Panc1 (cell line): ENCODE measurements around the gene NDUFV2.

Source experiments
- POLR2AphosphoS5 ChIP-seq: IDR thresholded peaks from 2 replicates; pipeline ENCODE4 v1.6.1; 2012; ENCODE audit warnings: mild to moderate bottlenecking, low read depth, low read length, moderate library complexity
- SIN3A ChIP-seq: IDR thresholded peaks from 2 replicates; pipeline ENCODE4 v1.6.1; 2012; ENCODE audit warnings: low read depth, mild to moderate bottlenecking, low read length, moderate library complexity, borderline replicate concordance; ENCODE audit not compliant: insufficient read depth
- TF ChIP-seq, protein P1 (sequence below): fragments of 450-650 bp; IDR thresholded peaks from 2 replicates; pipeline ENCODE4 v1.5.1; 2017; ENCODE audit warnings: mild to moderate bottlenecking

DNA sequence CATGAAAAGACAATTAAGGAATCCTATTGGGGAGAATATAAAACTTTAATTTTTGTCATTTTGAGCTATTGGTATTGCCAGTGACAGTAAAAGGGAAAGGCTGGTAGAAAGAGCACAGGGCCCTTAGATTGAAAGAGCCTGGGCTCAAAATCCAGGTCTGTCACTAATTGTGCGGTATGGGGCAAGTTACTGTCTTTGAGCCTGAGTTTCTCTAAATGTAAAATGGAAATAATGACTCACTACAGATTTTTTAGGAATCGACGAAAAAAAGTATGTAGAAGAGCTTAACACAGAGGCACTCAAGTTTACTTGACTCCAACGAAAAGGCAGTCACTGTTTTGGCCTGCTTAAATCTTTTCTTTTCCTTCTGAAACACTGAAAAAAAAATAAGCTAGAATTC is 7.0 kb downstream of the NDUFV2 start:
- TF ChIP-seq, protein P1, sequence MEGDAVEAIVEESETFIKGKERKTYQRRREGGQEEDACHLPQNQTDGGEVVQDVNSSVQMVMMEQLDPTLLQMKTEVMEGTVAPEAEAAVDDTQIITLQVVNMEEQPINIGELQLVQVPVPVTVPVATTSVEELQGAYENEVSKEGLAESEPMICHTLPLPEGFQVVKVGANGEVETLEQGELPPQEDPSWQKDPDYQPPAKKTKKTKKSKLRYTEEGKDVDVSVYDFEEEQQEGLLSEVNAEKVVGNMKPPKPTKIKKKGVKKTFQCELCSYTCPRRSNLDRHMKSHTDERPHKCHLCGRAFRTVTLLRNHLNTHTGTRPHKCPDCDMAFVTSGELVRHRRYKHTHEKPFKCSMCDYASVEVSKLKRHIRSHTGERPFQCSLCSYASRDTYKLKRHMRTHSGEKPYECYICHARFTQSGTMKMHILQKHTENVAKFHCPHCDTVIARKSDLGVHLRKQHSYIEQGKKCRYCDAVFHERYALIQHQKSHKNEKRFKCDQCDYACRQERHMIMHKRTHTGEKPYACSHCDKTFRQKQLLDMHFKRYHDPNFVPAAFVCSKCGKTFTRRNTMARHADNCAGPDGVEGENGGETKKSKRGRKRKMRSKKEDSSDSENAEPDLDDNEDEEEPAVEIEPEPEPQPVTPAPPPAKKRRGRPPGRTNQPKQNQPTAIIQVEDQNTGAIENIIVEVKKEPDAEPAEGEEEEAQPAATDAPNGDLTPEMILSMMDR = no peak
- TF ChIP-seq SIN3A (no peak), POLR2AphosphoS5 (no peak)
